Chondrocyte (in vitro differentiated cells): Measurements from ENCODE around the gene SPATA6. TPM values are rescaled to one million over a fixed set of nuclear protein-coding genes. Genes with fewer than 3 reads are reported as not detected.

Experiments used
- DNase-seq: peaks from one replicate; pipeline ENCODE4 v3.0.0; 2021; ENCODE audit warnings: mixed read lengths, low spot score
- H3K27ac Mint-ChIP-seq: one replicate; pipeline ENCODE4 v1.8.0; 2021; ENCODE audit warnings: mild to moderate bottlenecking, moderate library complexity, mixed read lengths; ENCODE audit not compliant: unreplicated experiment
- H3K27me3 Mint-ChIP-seq: 2 replicates; pipeline ENCODE4 v1.8.0; 2021; ENCODE audit warnings: low read depth, mixed read lengths
- H3K36me3 Mint-ChIP-seq: 2 replicates; pipeline ENCODE4 v1.8.0; 2021; ENCODE audit warnings: low read depth, mixed read lengths
- H3K4me1 Mint-ChIP-seq: 2 replicates; pipeline ENCODE4 v1.8.0; 2021; ENCODE audit warnings: low read depth, mild to moderate bottlenecking, mixed read lengths
- H3K4me3 Mint-ChIP-seq: one replicate; pipeline ENCODE4 v1.8.0; 2021; ENCODE audit warnings: mild to moderate bottlenecking, moderate library complexity, mixed read lengths; ENCODE audit not compliant: unreplicated experiment
- H3K9me3 Mint-ChIP-seq: 2 replicates; pipeline ENCODE4 v1.8.0; 2021; ENCODE audit warnings: low read depth, mixed read lengths
- total RNA-seq: library from RNA; stranded (reverse); gene quantifications from 3 replicates; pipeline ENCODE4 v1.2.1, GENCODE V29; 2021
- TF ChIP-seq, protein P1 (sequence below): fragments of 200-600 bp; sonication (generic); IDR thresholded peaks from 2 replicates; pipeline ENCODE4 v1.5.0; 2021; ENCODE audit warnings: antibody characterized with exemption, mild to moderate bottlenecking, moderate library complexity

The SPATA6 gene
- total RNA-seq, 1 donor from 2014 or later: 3.8 TPM

DNA sequence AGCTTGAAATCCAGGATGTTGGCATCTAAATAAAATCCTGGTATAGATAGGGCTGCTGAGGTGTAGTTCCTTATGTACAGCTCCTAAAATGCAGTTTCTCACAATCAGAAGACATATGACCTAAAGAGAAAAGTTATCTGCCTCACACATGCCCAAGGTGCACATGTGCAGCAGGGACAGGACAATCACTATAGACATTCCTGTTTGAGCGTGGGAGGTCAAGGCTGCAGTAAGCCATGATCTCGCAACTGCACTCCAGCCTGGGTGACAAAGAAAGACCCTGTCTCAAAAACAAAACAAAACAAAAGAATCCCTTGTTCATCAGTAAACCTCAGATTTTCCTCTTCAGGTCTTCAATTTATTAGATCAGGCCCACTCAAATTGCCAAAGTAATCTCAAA, 66.1 kb downstream of the SPATA6 start:
- no peak overlapping the region for H3K27ac Mint-ChIP-seq
- peaks cover 1% of the 10 kb centered on the region for H3K36me3 Mint-ChIP-seq
- peaks cover 6% of the 10 kb centered on the region for H3K9me3 Mint-ChIP-seq
- no peak overlapping the region for H3K4me3 Mint-ChIP-seq
- no peaks in the 10 kb centered on the region for H3K4me1 Mint-ChIP-seq
- H3K27me3 Mint-ChIP-seq: no peaks in the 10 kb centered on the region
- TF ChIP-seq, protein P1, sequence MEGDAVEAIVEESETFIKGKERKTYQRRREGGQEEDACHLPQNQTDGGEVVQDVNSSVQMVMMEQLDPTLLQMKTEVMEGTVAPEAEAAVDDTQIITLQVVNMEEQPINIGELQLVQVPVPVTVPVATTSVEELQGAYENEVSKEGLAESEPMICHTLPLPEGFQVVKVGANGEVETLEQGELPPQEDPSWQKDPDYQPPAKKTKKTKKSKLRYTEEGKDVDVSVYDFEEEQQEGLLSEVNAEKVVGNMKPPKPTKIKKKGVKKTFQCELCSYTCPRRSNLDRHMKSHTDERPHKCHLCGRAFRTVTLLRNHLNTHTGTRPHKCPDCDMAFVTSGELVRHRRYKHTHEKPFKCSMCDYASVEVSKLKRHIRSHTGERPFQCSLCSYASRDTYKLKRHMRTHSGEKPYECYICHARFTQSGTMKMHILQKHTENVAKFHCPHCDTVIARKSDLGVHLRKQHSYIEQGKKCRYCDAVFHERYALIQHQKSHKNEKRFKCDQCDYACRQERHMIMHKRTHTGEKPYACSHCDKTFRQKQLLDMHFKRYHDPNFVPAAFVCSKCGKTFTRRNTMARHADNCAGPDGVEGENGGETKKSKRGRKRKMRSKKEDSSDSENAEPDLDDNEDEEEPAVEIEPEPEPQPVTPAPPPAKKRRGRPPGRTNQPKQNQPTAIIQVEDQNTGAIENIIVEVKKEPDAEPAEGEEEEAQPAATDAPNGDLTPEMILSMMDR: no peak
- no peak for DNase-seq

DNA sequence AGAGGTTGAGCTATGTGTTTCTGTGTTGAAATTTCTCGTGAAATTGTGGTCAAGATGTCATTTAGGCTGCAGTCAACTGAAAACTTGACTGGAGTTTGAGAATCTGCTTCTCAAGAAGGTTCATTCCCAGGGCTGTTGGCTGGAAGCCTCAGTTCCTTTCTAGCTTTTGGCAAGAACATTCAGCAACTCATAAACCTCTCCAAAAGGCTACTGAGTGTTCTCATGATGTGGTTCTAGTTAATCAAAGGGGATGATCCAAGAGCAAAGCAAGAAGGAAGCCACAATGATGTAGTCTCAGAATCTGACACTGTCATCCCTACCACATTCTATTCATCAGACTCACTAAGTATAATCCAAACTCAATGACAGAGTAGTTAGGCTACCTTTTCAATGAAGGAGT, 66.6 kb downstream of the SPATA6 start:
- Mint-ChIP-seq H3K36me3 (no peaks in the 10 kb centered on the region), H3K4me3 (no peak overlapping the region), H3K27ac (no peak overlapping the region), H3K27me3 (no peaks in the 10 kb centered on the region), H3K9me3 (peaks cover 5% of the 10 kb centered on the region), H3K4me1 (no peaks in the 10 kb centered on the region)
- no peak for DNase-seq
- TF ChIP-seq, protein P1: no peak

DNA sequence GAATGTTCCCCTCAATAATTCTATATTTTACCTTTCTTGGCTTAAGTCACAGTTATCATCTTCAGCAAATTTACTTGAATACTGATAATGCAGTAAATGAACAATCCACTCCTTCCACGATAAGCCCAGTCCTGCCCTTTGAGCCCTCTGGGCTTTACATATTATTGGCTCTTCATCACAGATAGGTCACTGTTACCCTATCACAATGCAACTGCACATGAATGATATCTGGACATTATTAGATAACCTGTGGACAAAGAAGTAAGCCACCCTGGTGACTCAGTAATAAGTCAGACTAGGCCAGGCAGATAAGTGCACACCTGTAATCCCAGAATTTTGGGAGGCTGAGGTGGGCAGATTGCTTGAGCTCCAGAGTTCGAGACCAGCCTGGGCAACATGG, 69.4 kb downstream of the SPATA6 start:
- Mint-ChIP-seq H3K9me3 (no peaks in the 10 kb centered on the region), H3K27ac (no peak overlapping the region), H3K36me3 (no peaks in the 10 kb centered on the region), H3K4me3 (no peak overlapping the region), H3K4me1 (no peaks in the 10 kb centered on the region), H3K27me3 (no peaks in the 10 kb centered on the region)
- TF ChIP-seq, protein P1: no peak
- DNase-seq: no peak

DNA sequence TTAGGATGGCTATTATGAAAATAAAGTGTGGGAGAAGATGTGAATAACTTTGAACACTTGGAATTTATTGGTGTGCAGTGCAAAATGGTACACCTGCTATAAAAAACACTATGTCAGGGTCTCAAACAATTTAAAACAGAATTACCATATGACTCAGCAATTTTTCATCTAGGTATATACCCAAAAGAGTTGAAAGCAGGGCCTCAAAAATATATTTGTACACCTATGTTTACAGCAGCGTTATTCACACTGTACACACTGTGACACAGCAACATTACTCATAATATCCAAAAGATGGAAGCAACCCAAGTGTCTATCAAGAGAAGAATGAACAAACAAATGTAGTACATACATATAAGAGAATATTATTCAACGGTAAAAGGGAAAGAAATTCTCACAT, 75.8 kb downstream of the SPATA6 start:
- no peaks in the 10 kb centered on the region for H3K4me1 Mint-ChIP-seq
- DNase-seq: no peak
- TF ChIP-seq, protein P1: no peak
- H3K4me3 Mint-ChIP-seq: no peak overlapping the region
- H3K27ac Mint-ChIP-seq: no peak overlapping the region
- peaks cover 2% of the 10 kb centered on the region for H3K36me3 Mint-ChIP-seq
- H3K27me3 Mint-ChIP-seq: no peaks in the 10 kb centered on the region
- H3K9me3 Mint-ChIP-seq: peaks cover 2% of the 10 kb centered on the region

DNA sequence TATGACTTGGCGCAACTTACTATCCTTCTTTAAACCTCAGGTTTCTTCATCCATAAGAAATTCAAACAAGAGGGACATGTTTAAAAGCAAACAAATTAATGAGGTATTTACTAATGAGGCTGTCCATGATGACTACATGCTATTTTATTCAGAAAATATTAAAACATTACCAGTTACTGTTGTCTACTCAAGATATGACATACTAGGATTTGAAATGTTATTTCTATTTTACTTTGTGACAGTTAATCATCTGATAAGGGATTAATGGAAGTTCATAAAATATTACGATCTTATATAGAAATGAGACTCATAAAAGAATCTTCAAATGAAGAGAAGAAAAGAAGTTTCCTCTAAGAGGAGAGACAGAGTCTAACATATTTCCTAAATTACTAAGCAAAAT, 80.1 kb downstream of the SPATA6 start:
- Mint-ChIP-seq H3K27ac (no peak overlapping the region), H3K27me3 (no peaks in the 10 kb centered on the region), H3K4me3 (no peak overlapping the region), H3K36me3 (peaks cover 2% of the 10 kb centered on the region), H3K9me3 (peaks cover 2% of the 10 kb centered on the region), H3K4me1 (no peaks in the 10 kb centered on the region)
- TF ChIP-seq, protein P1: no peak
- DNase-seq: no peak
